Heart right ventricle (tissue), 16 donors: ENCODE measurements around the gene SARS2. TPM values are rescaled to one million over a fixed set of nuclear protein-coding genes. Genes with fewer than 3 reads are reported as not detected.
A peak's percentile ranks its signal among the peaks of the same experiment; 100 is the strongest.
"Not testable (repeated sequence)": the region's sequence is repeated elsewhere in the genome, so short reads cannot be mapped to it uniquely, and the experiment has no call there.

Experiments used
- ATAC-seq, 8 donors: fragments of 200-7000 bp; cut with Tn5 transposase; one replicate each; pipeline ENCODE4 v1.9.1; 2020; ENCODE audit warnings: mild to moderate bottlenecking in 8 of 8, moderate library complexity in 8 of 8, moderate number of reproducible peaks in 1 of 8
- DNase-seq, 2 donors: peaks; one replicate each; pipeline ENCODE4 v3.0.0-alpha.2; 2020
- H3K27ac ChIP-seq, 10 donors: fragments of 200-600 bp; sonication (generic) in 2 of 10; one replicate each; pipeline versions ENCODE4 v1.5.0 to v1.8.0; 2020 to 2022; ENCODE audit warnings: mild to moderate bottlenecking in 3 of 10
- H3K27me3 ChIP-seq, 7 donors: fragments of 200-600 bp; one replicate each; pipeline ENCODE4 v1.8.0; 2021 to 2022; ENCODE audit warnings: mild to moderate bottlenecking in 2 of 7
- H3K36me3 ChIP-seq, 9 donors: fragments of 200-600 bp; sonication (generic) in 1 of 9; one replicate each; pipeline versions ENCODE4 v1.5.0 to v1.8.0; 2020 to 2022; ENCODE audit warnings: mild to moderate bottlenecking in 2 of 9
- H3K4me1 ChIP-seq, 9 donors: fragments of 200-600 bp; sonication (generic) in 1 of 9; one replicate each; pipeline versions ENCODE4 v1.5.0 to v1.8.0; 2020 to 2022; ENCODE audit warnings: mild to moderate bottlenecking in 4 of 9
- H3K4me3 ChIP-seq, 10 donors: fragments of 200-600 bp; sonication (generic) in 2 of 10; one replicate each; pipeline versions ENCODE4 v1.5.0 to v1.8.0; 2020 to 2022; ENCODE audit warnings: mild to moderate bottlenecking in 7 of 10, moderate library complexity in 2 of 10
- H3K9me3 ChIP-seq, 11 donors: fragments of 200-600 bp in 10 of 11; sonication (generic) in 2 of 11; one replicate each; pipeline versions ENCODE4 v1.5.0 to v1.8.0; 2013 to 2022; ENCODE audit warnings: mild to moderate bottlenecking in 2 of 11, control low read depth in 1 of 11, moderate library complexity in 1 of 11
- CTCF ChIP-seq, 9 donors: fragments of 200-600 bp; sonication (generic) in 2 of 9; IDR thresholded peaks; one replicate each; pipeline versions ENCODE4 v1.5.0 to v1.8.0; 2021 to 2022; ENCODE audit warnings: antibody characterized with exemption in 9 of 9, mild to moderate bottlenecking in 5 of 9, moderate library complexity in 1 of 9
- WGBS, 2 donors: extraction: QIAGEN DNeasy Blood & Tissue Kit; methylation state at CpG; one replicate each; pipeline ENCODE4 v1.1.7; 2013; ENCODE audit warnings: inconsistent platforms in 1 of 2; 5-methylcytosine and 5-hydroxymethylcytosine counted together
- intact Hi-C, 10 donors: fragments of 100-400 bp; cut with DNase I; formaldehyde crosslinking; loops; one replicate each; pipeline versions ENCODE4 v1.11.1 to v1.14.2; 2022
- polyA plus RNA-seq, 2 donors: library from polyadenylated mRNA; stranded (reverse); fragments of 200-250 nt; gene quantifications; one replicate each; pipeline ENCODE4 v1.2.3, GENCODE V29; 2013
- total RNA-seq, 10 donors: library from RNA; stranded (reverse); fragmentation: NEBNext Ultra II Directional in 3 of 10; extraction: Animal tissue kit (Norgen Biotek cat#: 25700) in 3 of 10; gene quantifications; one replicate each; pipeline versions ENCODE4 v1.2.1 to v1.2.4, GENCODE V29; 2021 to 2023
- donor health status: Arrhythmogenic right ventricular cardiomyopathy.
- donor health status: ischemic (EF 13 %, LVEDD 7.1; RV severe dilation, severe dysfunction).
- donor health status: healthy with polysubstance abuse.
- donor health status: DM: no; HTN: yes; CAD: no.
- donor health status: DM: no; HTN: no; CAD: no.
- donor health status: ischemic (EF 25% LVEDD 6.9; RV normal size, moderate dysfunction).
- donor health status: ischemic (EF 25% LVEDD 5.7; RV mildly dilated, moderate dysfunction).
- donor health status: healthy.
- donor health status: DM: yes; HTN: yes; CAD: no.
- donor health status: Ischemic cardiomyopathy.
- donor health status: ischemic (EF 35%, LVEDD 5.7; RV mildly dilated, moderate dysfunction).
- donor health status: nonischemic (EF 11% LVEDD 7.7; RV severe dilation, severe dysfunction).
- donor health status: DM: yes; HTN: yes; CAD: no.
- donor health status: PGD.
- donor health status: ischemic (EF 29% LVEDD 5.4; RV normal size, mild dysfunction).
- donor health status: nonischemic (EF 23%, LVEDD 6.1; RV moderate dilation, normal function).

Gene SARS2
- total and polyA plus RNA-seq, 12 donors, result 10.4 to 51.9 (median 18.9) TPM

DNA sequence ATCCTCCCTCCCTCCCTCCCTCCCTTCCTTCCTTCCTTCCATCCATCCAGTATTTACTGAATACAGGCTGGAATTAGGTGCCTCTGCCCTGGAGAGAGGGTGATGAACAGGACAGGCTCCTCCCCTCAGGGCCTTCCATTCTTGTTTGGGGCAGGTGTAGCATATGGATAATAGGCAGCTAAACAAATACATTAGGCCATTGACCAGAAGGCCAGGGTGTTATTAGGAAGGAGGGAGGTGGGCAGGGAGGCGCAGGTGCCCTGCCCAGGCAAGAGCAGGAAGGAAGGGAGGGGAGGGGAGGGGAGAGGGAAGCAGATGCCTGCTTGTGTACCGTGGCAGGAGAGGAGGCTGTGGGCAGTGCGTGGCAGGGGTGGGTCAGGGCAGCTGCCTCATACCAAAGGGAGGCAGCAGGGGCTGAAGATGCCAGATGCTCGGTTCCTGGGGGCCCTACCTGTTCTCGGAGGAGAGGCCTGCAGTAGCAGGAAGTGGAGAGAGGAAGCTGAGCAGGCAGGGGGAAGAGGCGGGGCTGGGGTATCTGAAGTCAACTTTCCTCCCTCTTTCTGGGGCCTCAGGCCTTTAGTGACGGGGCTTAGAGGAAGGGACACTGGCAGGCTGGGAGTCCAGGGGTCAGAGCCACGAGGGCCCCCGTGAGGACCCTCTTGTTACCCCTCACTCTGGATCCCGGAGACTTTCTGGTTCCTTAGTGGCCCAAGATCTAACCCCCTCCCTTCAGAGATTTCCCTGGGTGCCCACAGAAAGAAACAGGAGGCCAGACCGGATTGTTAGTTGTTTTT, 52.6 kb downstream of the SARS2 start, which contains the start of gene RINL:
Gene RINL (minus strand): TSS at position 495 of the 794 bp plus-strand sequence. CDS start 1,533 bp downstream, outside the sequence.
- peaks cover 0 to 42% (median 21%) of the 10 kb centered on the region in 9 donors for H3K36me3 ChIP-seq
- H3K4me1 ChIP-seq, result peaks cover 0 to 27% (median 16%) of the 10 kb centered on the region in 9 donors
- intact Hi-C loops, result loop anchor here in 1 of 10 donors (10.0 kb wide), 1 partner anchor 683 kb away; no protein-coding TSS in a partner anchor
- H3K9me3 ChIP-seq, result no peaks in the 10 kb centered on the region
- peak within 1 kb of the TSS in 9 of 10 donors; percentile 6 to 89 (median 68) for H3K27ac ChIP-seq
- H3K4me3 ChIP-seq, result peak within 1 kb of the TSS in 1 of 10 donors; percentile 47
- ATAC-seq (peak; percentile 24 to 74 (median 38)), DNase-seq (no peak)
- WGBS, 2 donors, result 51 to 66% methylated on average over 11 of the region's 11 CpGs
- no peak for TF ChIP-seq CTCF (IDR thresholded peaks at IDR 0.05)
- no peaks in the 10 kb centered on the region for H3K27me3 ChIP-seq

DNA sequence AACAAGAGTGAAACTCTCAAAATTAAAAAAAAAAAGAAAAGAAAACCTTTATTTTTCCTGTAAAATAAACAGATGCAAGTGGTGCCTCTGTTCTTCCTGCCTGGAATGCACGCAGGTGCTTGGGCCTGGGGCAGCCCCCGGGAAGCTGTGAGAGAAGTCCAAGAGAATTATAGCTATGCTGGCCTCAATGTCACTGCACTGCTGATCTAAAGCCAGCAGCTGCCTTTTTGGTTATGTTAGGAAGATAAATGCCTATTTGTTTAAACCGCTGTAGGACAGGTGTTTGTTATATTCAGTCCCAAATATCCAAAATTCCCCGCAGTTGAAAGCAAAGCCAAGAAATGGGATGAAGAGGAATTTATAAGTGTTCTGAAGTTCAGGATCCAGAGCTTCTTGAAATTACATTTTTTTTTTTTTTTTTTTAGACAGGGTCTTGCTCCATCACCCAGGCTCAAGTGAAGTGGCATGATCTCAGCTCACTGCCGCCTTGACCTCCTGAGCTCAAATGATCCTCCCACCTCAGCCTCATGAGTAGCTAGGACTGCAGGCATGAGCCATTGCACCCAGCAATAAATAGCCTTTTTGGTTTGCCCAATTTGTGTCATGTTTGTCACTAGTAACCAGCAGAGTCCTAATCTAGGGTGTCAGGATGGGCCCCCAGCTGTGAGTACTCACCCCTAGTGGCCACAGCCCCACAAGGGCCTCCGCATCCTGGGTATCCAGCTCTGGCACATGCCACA, 54.7 kb downstream of the SARS2 start:
- H3K4me3 ChIP-seq, result no peak overlapping the region
- peaks cover 0 to 27% (median 16%) of the 10 kb centered on the region in 9 donors for H3K4me1 ChIP-seq
- H3K27me3 ChIP-seq, result no peaks in the 10 kb centered on the region
- TF ChIP-seq CTCF (IDR thresholded peaks at IDR 0.05), result no peak
- no peak for ATAC-seq
- H3K9me3 ChIP-seq, result no peaks in the 10 kb centered on the region
- intact Hi-C loops, result loop anchor here in 1 of 10 donors (10.0 kb wide), 1 partner anchor 681 kb away; no protein-coding TSS in a partner anchor
- DNase-seq, result no peak
- WGBS, 2 donors, result 82 to 89% methylated on average over 6 of the region's 6 CpGs
- peaks cover 0 to 24% (median 6%) of the 10 kb centered on the region in 9 donors for H3K36me3 ChIP-seq
- H3K27ac ChIP-seq, result no peak overlapping the region

GRCh38 chr19:38873400-38873799, 57.2 kb downstream of the SARS2 start:
- not testable (repeated sequence) for H3K27ac ChIP-seq, H3K4me3 ChIP-seq, H3K9me3 ChIP-seq, H3K27me3 ChIP-seq, H3K36me3 ChIP-seq, DNase-seq, ATAC-seq
- WGBS, 2 donors, result 71 to 76% methylated on average over 10 of the region's 10 CpGs
- intact Hi-C loops, result loop anchor here in 1 of 10 donors (10.0 kb wide), 1 partner anchor 679 kb away; no protein-coding TSS in a partner anchor
- peaks cover 5 to 41% (median 28%) of the 10 kb centered on the region in 9 donors for H3K4me1 ChIP-seq

DNA sequence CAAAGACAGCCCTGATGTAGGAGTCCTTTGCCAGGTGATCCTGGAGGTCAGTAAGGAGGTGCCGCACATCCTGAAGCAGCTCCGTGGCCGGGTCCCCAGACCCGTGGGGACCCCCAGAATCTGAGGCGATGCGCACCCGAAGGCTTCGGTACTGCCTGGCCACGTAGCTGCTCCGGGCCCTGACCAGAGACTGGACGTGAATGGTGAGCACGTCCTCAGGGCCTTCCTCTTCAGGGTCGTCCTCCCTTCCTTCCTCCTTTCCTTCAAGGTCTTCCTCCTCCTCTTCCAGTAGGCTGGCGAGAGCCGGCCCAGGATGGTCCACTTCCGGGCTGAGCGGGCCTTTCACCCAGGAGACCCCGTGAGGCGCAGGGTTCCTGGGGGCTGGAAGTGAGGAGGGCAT, 60.0 kb downstream of the SARS2 start:
- H3K4me3 ChIP-seq, result no peak overlapping the region
- no peak for DNase-seq
- 79 to 81% methylated on average over 19 of the region's 19 CpGs for WGBS, 2 donors

More for the DNA sequence above, 60.0 kb downstream of the SARS2 start:
- intact Hi-C loops, result loop anchor here in 1 of 10 donors (10.0 kb wide), 1 partner anchor 676 kb away; no protein-coding TSS in a partner anchor
- Histone ChIP-seq H3K27ac (peak overlapping the region in 2 of 10 donors; percentile 44 to 77), H3K36me3 (peaks cover 0 to 7% (median 0%) of the 10 kb centered on the region in 9 donors), H3K27me3 (no peaks in the 10 kb centered on the region), H3K9me3 (no peaks in the 10 kb centered on the region), H3K4me1 (peaks cover 0 to 27% (median 18%) of the 10 kb centered on the region in 9 donors)
- TF ChIP-seq CTCF (IDR thresholded peaks at IDR 0.05), result no peak
- ATAC-seq, result peak in 2 of 8 donors; percentile 2 to 14
